Measurements from ENCODE around the gene BEST2.
A peak's percentile ranks its signal among the peaks of the same experiment; 100 is the strongest.

BEST2 gene

GRCh38 chr19:12802267-12803106 lies 50.9 kb downstream of the BEST2 start:
- no peak for DNase-seq

- no peak for DNase-seq
Measured at GRCh38 chr19:12804051-12804450, 52.5 kb downstream of the BEST2 start.

GRCh38 chr19:12806242-12807081 lies 54.9 kb downstream of the BEST2 start, which contains the start of gene RNASEH2A:
TSS of gene RNASEH2A (plus strand) at chr19:12806584. CDS start at chr19:12806674, 90 bp downstream.
- DNase-seq: peak; percentile 80
